Measurements from ENCODE around the gene COL6A6.

- no peak for TF ChIP-seq CTCF (IDR thresholded peaks at IDR 0.05)
- no peak for TF ChIP-seq POLR2A (IDR thresholded peaks at IDR 0.05)
Measured at GRCh38 chr3:130516645-130517512, at the start of gene COL6A6.
